Measurements from ENCODE around the gene C20orf144. TPM values are rescaled to one million over a fixed set of nuclear protein-coding genes. Genes with fewer than 3 reads are reported as not detected.

The C20orf144 gene
- total and polyA plus RNA-seq, 9 of the 15 experiments (the other 6 are each of a cell fraction or from before 2014, with no cell fraction given), result 0.04 to 0.23 (median 0.11) TPM; not detected in 2

GRCh38 chr20:33666293-33667244, 4.4 kb downstream of the C20orf144 start, which contains the start of gene ACTL10 (continued):
- TF ChIP-seq E2F5 (CRISPR knock-in tag; IDR thresholded peaks at IDR 0.05) (no peak), ELK3 (CRISPR knock-in tag; IDR thresholded peaks at IDR 0.05) (no peak), BMI1 (IDR thresholded peaks at IDR 0.05; ENCODE audit: low read length) (no peak), SUPT5H (IDR thresholded peaks at IDR 0.05) (peak; percentile 47; the same call in 1 of the 2 replicates), ATF1 (CRISPR knock-in tag; IDR thresholded peaks at IDR 0.05) (no peak), ATF1 (tag; IDR thresholded peaks at IDR 0.05) (0 out of 2 replicates have a peak, but pooled peaks have one; percentile 31), ZZZ3 (IDR thresholded peaks at IDR 0.05) (no peak), CHD2 (IDR thresholded peaks at IDR 0.05; ENCODE audit: low read depth, low read length) (no peak), RB1 (IDR thresholded peaks at IDR 0.05; ENCODE audit: low read depth) (peak; percentile 53; the same call in 1 of the 2 replicates), RFX7 (CRISPR knock-in tag; IDR thresholded peaks at IDR 0.05) (no peak), ZNF23 (CRISPR knock-in tag; IDR thresholded peaks at IDR 0.05) (no peak), POLR3G (IDR thresholded peaks at IDR 0.05; ENCODE audit: extremely low read depth, insufficient read length, insufficient replicate concordance) (no peak), BHLHE40 (IDR thresholded peaks at IDR 0.05; ENCODE audit: low read length) (peak; percentile 32; the same call in 1 of the 2 replicates), KLF1 (tag; IDR thresholded peaks at IDR 0.05) (no peak), TCFL5 (CRISPR knock-in tag; conservative IDR thresholded peaks at IDR 0.05) (no peak), HNRNPK (IDR thresholded peaks at IDR 0.05; ENCODE audit: low read depth, low read length, poor library complexity, severe bottlenecking) (no peak), TAF7 (tag; IDR thresholded peaks at IDR 0.05) (no peak), ZMIZ1 (IDR thresholded peaks at IDR 0.05; ENCODE audit: low read depth in 2 of 2, low read length in 2 of 2) (no peak), TFAP4 (CRISPR knock-in tag; IDR thresholded peaks at IDR 0.05; ENCODE audit: borderline replicate concordance) (peak; percentile 76; the same call in 1 of the 2 replicates), SRSF3 (IDR thresholded peaks at IDR 0.05; ENCODE audit: insufficient read depth, low read length) (no peak), SMARCC2 (IDR thresholded peaks at IDR 0.05; ENCODE audit: low read depth) (no peak), ZNF347 (CRISPR knock-in tag; IDR thresholded peaks at IDR 0.05; ENCODE audit: low read depth) (no peak), FOXJ2 (tag; IDR thresholded peaks at IDR 0.05) (no peak), ZNF174 (CRISPR knock-in tag; IDR thresholded peaks at IDR 0.05) (no peak)

Data from K562 (cell line).